Heart left ventricle (tissue), 16 donors: ENCODE measurements around the gene MEAK7. TPM values are rescaled to one million over a fixed set of nuclear protein-coding genes. Genes with fewer than 3 reads are reported as not detected.

Experiments used
- ATAC-seq, 4 donors: fragments of 200-7000 bp; cut with Tn5 transposase; one replicate each; pipeline ENCODE4 v1.9.1; 2020 to 2022; ENCODE audit warnings: moderate library complexity in 4 of 4, mild to moderate bottlenecking in 3 of 4, moderate number of reproducible peaks in 1 of 4
- DNase-seq, 5 donors: peaks; one replicate each; pipeline ENCODE4 v3.0.0-alpha.2; 2020
- H3K27ac ChIP-seq, 12 donors: fragments of 200-600 bp; sonication (generic) in 4 of 12; one replicate each; pipeline versions ENCODE4 v1.5.0 to v1.8.0; 2016 to 2022; ENCODE audit warnings: mild to moderate bottlenecking in 2 of 12
- H3K27me3 ChIP-seq, 9 donors: fragments of 200-600 bp; sonication (generic) in 2 of 9; one replicate each; pipeline versions ENCODE4 v1.5.1 to v1.8.0; 2016 to 2022; ENCODE audit warnings: mild to moderate bottlenecking in 3 of 9
- H3K36me3 ChIP-seq, 9 donors: fragments of 200-600 bp; sonication (generic) in 2 of 9; one replicate each; pipeline versions ENCODE4 v1.5.0 to v1.8.0; 2018 to 2022; ENCODE audit warnings: mild to moderate bottlenecking in 2 of 9
- H3K4me1 ChIP-seq, 12 donors: fragments of 200-600 bp; sonication (generic) in 4 of 12; one replicate each; pipeline versions ENCODE4 v1.5.0 to v1.8.0; 2016 to 2022; ENCODE audit warnings: mild to moderate bottlenecking in 3 of 12
- H3K4me3 ChIP-seq, 12 donors: fragments of 200-600 bp; sonication (generic) in 4 of 12; one replicate each; pipeline versions ENCODE4 v1.5.0 to v1.8.0; 2017 to 2022; ENCODE audit warnings: mild to moderate bottlenecking in 9 of 12, moderate library complexity in 4 of 12
- H3K9me3 ChIP-seq, 12 donors: fragments of 200-600 bp; sonication (generic) in 4 of 12; one replicate each; pipeline versions ENCODE4 v1.5.0 to v1.8.0; 2016 to 2022; ENCODE audit warnings: mild to moderate bottlenecking in 1 of 12
- CTCF ChIP-seq, 12 donors: fragments of 200-600 bp; sonication (generic) in 4 of 12; IDR thresholded peaks; one replicate each; pipeline versions ENCODE4 v1.5.0 to v1.8.0; 2018 to 2022; ENCODE audit warnings: antibody characterized with exemption in 12 of 12, mild to moderate bottlenecking in 5 of 12
- POLR2A ChIP-seq, 2 donors: fragments of 450-650 bp; IDR thresholded peaks; one replicate each; pipeline ENCODE4 v1.6.1; 2017; ENCODE audit warnings: antibody characterized with exemption in 2 of 2, mild to moderate bottlenecking in 2 of 2, moderate library complexity in 2 of 2
- WGBS, 4 donors: extraction: QIAGEN DNeasy Blood & Tissue Kit in 2 of 4; methylation state at CpG; one replicate each; pipeline versions ENCODE4 v1.1.5 to v1.1.7; 2013 to 2018; 5-methylcytosine and 5-hydroxymethylcytosine counted together
- intact Hi-C, 10 donors: fragments of 100-400 bp; cut with DNase I; formaldehyde crosslinking; loops; one replicate each; pipeline versions ENCODE4 v1.11.1 to v1.14.2; 2022
- polyA plus RNA-seq, 2 donors: library from polyadenylated mRNA; stranded (reverse); fragments of 200-250 nt; gene quantifications; one replicate each; pipeline ENCODE4 v1.2.3, GENCODE V29; 2013
- total RNA-seq, 9 donors: library from RNA; depleted of rRNA in 2 of 9; stranded (reverse); fragments of >200 nt in 2 of 9; fragmentation: NEBNext Ultra II Directional in 3 of 9; extraction: Animal tissue kit (Norgen Biotek cat#: 25700) in 3 of 9; gene quantifications; one replicate each; pipeline versions ENCODE4 v1.1.0 to v1.2.4, GENCODE V29; 2016 to 2023
- donor health status: ischemic (EF 13 %, LVEDD 7.1; RV severe dilation, severe dysfunction).
- donor health status: healthy with polysubstance abuse.
- donor health status: DM: no; HTN: yes; CAD: no.
- donor health status: DM: no; HTN: no; CAD: no.
- donor health status: ischemic (EF 25% LVEDD 6.9; RV normal size, moderate dysfunction).
- donor health status: ischemic (EF 25% LVEDD 5.7; RV mildly dilated, moderate dysfunction).
- donor health status: healthy.
- donor health status: DM: yes; HTN: yes; CAD: no.
- donor health status: ischemic (EF 35%, LVEDD 5.7; RV mildly dilated, moderate dysfunction).
- donor health status: nonischemic (EF 11% LVEDD 7.7; RV severe dilation, severe dysfunction).
- donor health status: DM: yes; HTN: yes; CAD: no.
- donor health status: PGD.
- donor health status: ischemic (EF 29% LVEDD 5.4; RV normal size, mild dysfunction).
- donor health status: nonischemic (EF 23%, LVEDD 6.1; RV moderate dilation, normal function).

MEAK7 gene
- total and polyA plus RNA-seq, 11 donors: 2.2 to 13.2 (median 5.1) TPM

GRCh38 chr16:84475643-84476240 is 28.7 kb downstream of the MEAK7 start:
- H3K27me3 ChIP-seq: no peaks in the 10 kb centered on the region
- no peak overlapping the region for H3K4me3 ChIP-seq
- DNase-seq: no peak
- H3K9me3 ChIP-seq: no peaks in the 10 kb centered on the region
- no peak overlapping the region for H3K27ac ChIP-seq
- WGBS, 4 donors: 88 to 95% (median 92%) methylated on average over 8 of the region's 8 CpGs
- intact Hi-C loops: no loop called here
- no peaks in the 10 kb centered on the region for H3K4me1 ChIP-seq
- no peak for ATAC-seq
- H3K36me3 ChIP-seq: peaks cover 0 to 28% (median 15%) of the 10 kb centered on the region in 9 donors
- TF ChIP-seq CTCF (IDR thresholded peaks at IDR 0.05) (no peak), POLR2A (IDR thresholded peaks at IDR 0.05) (no peak)

- Histone ChIP-seq H3K36me3 (peaks cover 0 to 10% (median 3%) of the 10 kb centered on the region in 9 donors), H3K4me3 (no peak overlapping the region), H3K27ac (no peak overlapping the region), H3K9me3 (peaks cover 0 to 10% (median 4%) of the 10 kb centered on the region in 12 donors), H3K4me1 (no peaks in the 10 kb centered on the region), H3K27me3 (no peaks in the 10 kb centered on the region)
- WGBS, 4 donors: 85 to 98% (median 92%) methylated on average over 4 of the region's 4 CpGs
- intact Hi-C loops: no loop called here
- no peak for ATAC-seq
- TF ChIP-seq CTCF (IDR thresholded peaks at IDR 0.05): no peak
- TF ChIP-seq POLR2A (IDR thresholded peaks at IDR 0.05): no peak
- peak in 1 of 5 donors; percentile 4 for DNase-seq
These were observed 32.5 kb downstream of the MEAK7 start for GRCh38 chr16:84471966-84472365.

- H3K9me3 ChIP-seq: peaks cover 0 to 17% (median 7%) of the 10 kb centered on the region in 12 donors
- intact Hi-C loops: no loop called here
- H3K4me3 ChIP-seq: no peak overlapping the region
- DNase-seq: peak in 1 of 5 donors; percentile 10
- H3K27me3 ChIP-seq: no peaks in the 10 kb centered on the region
- no peak for ATAC-seq
- WGBS, 4 donors: 92 to 99% (median 97%) methylated on average over 5 to 7 of the region's 7 CpGs
- peaks cover 0 to 16% (median 5%) of the 10 kb centered on the region in 9 donors for H3K36me3 ChIP-seq
- no peaks in the 10 kb centered on the region for H3K4me1 ChIP-seq
- TF ChIP-seq POLR2A (IDR thresholded peaks at IDR 0.05) (no peak), CTCF (IDR thresholded peaks at IDR 0.05) (no peak)
- no peak overlapping the region for H3K27ac ChIP-seq
These were observed 33.1 kb downstream of the MEAK7 start for GRCh38 chr16:84471316-84471715.

GRCh38 chr16:84467709-84468108 is 36.8 kb downstream of the MEAK7 start:
- Histone ChIP-seq H3K36me3 (peaks cover 0 to 16% (median 5%) of the 10 kb centered on the region in 9 donors), H3K27me3 (no peaks in the 10 kb centered on the region), H3K4me3 (no peak overlapping the region), H3K4me1 (peaks cover 0 to 8% (median 0%) of the 10 kb centered on the region in 12 donors), H3K9me3 (peaks cover 0 to 17% (median 8%) of the 10 kb centered on the region in 12 donors), H3K27ac (no peak overlapping the region)
- intact Hi-C loops: no loop called here
- ATAC-seq (no peak), DNase-seq (no peak)
- TF ChIP-seq POLR2A (IDR thresholded peaks at IDR 0.05) (no peak), CTCF (IDR thresholded peaks at IDR 0.05) (no peak)
